ENCODE results near the gene SIRPB1. TPM values are rescaled to one million over a fixed set of nuclear protein-coding genes. Genes with fewer than 3 reads are reported as not detected.

The SIRPB1 gene
- total RNA-seq, 4 donors from 2014 or later = under 0.01 to 4.0 (median 3.1) TPM

DNA sequence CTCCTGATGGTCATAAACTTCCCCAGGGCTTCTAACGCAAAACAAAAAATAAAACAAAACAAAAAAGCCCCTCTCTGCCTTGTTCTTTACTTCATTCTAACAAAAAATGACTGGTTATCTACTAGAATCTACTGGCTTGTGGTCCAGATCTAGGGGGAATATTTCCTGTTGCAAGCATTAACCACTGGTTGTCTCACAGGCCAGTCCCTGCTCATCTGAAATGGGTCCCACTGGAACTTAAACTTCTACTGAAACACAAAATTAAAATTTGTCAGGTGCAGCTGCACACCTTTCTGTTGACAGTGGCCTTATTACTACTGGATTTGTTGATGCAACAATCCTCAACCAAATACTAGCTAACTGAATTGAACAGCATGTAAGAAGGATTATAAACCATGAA lies 32.3 kb upstream of the SIRPB1 start:
- Histone ChIP-seq H3K4me3 (no peak overlapping the region), H3K27ac (replicated peaks in 1 of 4) (no peak overlapping the region), H3K4me1 (no peaks in the 10 kb centered on the region), H3K9me3 (no peaks in the 10 kb centered on the region), H3K27me3 (no peaks in the 10 kb centered on the region), H3K36me3 (no peaks in the 10 kb centered on the region)
- TF ChIP-seq POLR2AphosphoS5 (IDR thresholded peaks at IDR 0.05) (no peak), EP300 (IDR thresholded peaks at IDR 0.05) (no peak), POLR2A (IDR thresholded peaks at IDR 0.05; ENCODE audit: low read depth) (no peak), CTCF (IDR thresholded peaks at IDR 0.05) (no peak)
- DNase-seq (ENCODE audit: extremely low spot score) = no peak
- intact Hi-C loops (cut with DNase I) = no loop called here
- 54% methylated on average over 1 of the region's 1 CpG for WGBS

- 53% methylated on average over 3 of the region's 3 CpGs for WGBS
- intact Hi-C loops (cut with DNase I) = no loop called here
- no peak overlapping the region for H3K4me3 ChIP-seq
- no peaks in the 10 kb centered on the region for H3K27me3 ChIP-seq
- TF ChIP-seq CTCF (IDR thresholded peaks at IDR 0.05) = no peak
- TF ChIP-seq EP300 (IDR thresholded peaks at IDR 0.05) = no peak
- TF ChIP-seq POLR2AphosphoS5 (IDR thresholded peaks at IDR 0.05) = no peak
- no peak for TF ChIP-seq POLR2A (IDR thresholded peaks at IDR 0.05; ENCODE audit: low read depth)
- H3K4me1 ChIP-seq = no peaks in the 10 kb centered on the region
- DNase-seq (ENCODE audit: extremely low spot score) = no peak
- no peak overlapping the region for H3K27ac ChIP-seq (replicated peaks in 1 of 4)
- no peaks in the 10 kb centered on the region for H3K36me3 ChIP-seq
- H3K9me3 ChIP-seq = no peaks in the 10 kb centered on the region
Observed at GRCh38 chr20:1651268-1652058, 31.7 kb upstream of the SIRPB1 start.

- no peaks in the 10 kb centered on the region for H3K36me3 ChIP-seq
- intact Hi-C loops (cut with DNase I) = no loop called here
- TF ChIP-seq CTCF (IDR thresholded peaks at IDR 0.05) = no peak
- no peak for TF ChIP-seq EP300 (IDR thresholded peaks at IDR 0.05)
- no peak for TF ChIP-seq POLR2A (IDR thresholded peaks at IDR 0.05; ENCODE audit: low read depth)
- no peak for TF ChIP-seq POLR2AphosphoS5 (IDR thresholded peaks at IDR 0.05)
Observed at GRCh38 chr20:1648101-1648500, 28.3 kb upstream of the SIRPB1 start.

DNA sequence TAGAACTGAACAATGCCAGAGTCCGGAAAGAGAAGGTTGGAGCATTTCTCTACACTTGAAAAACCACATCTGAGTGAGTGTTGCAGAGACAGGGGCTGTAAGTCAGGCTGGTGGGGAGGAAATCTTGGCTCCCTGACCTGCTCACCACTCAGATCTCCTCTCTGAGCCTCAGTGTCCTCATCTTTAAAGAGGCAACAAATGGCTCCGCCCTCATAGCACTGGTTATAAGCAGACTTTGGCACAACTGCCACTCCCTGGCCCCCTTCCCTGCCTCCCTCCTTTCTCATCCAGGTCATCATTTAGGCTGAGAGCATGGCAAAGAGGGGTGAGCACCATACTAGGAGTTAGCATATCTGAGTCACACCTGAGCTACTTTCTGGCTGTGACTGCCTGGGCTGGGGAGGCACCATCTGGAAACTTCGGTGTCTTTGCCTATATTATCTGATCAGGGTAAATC lies 27.2 kb upstream of the SIRPB1 start:
- H3K27me3 ChIP-seq = peaks cover 0 to 18% (median 0%) of the 10 kb centered on the region in 4 donors
- WGBS = 89% methylated on average over 3 of the region's 3 CpGs
- no peak overlapping the region for H3K27ac ChIP-seq (replicated peaks in 1 of 4)
- no peaks in the 10 kb centered on the region for H3K4me1 ChIP-seq
- TF ChIP-seq EP300 (IDR thresholded peaks at IDR 0.05) = no peak
- no peak for TF ChIP-seq CTCF (IDR thresholded peaks at IDR 0.05)
- no peak for TF ChIP-seq POLR2AphosphoS5 (IDR thresholded peaks at IDR 0.05)
- no peak for TF ChIP-seq POLR2A (IDR thresholded peaks at IDR 0.05; ENCODE audit: low read depth)
- no peak for DNase-seq (ENCODE audit: extremely low spot score)
- H3K4me3 ChIP-seq = no peak overlapping the region
- no peaks in the 10 kb centered on the region for H3K36me3 ChIP-seq
- intact Hi-C loops (cut with DNase I) = no loop called here
- H3K9me3 ChIP-seq = no peaks in the 10 kb centered on the region

More at GRCh38 chr20:1648101-1648500, 28.3 kb upstream of the SIRPB1 start:
- peaks cover 0 to 18% (median 0%) of the 10 kb centered on the region in 4 donors for H3K27me3 ChIP-seq
- H3K9me3 ChIP-seq = no peaks in the 10 kb centered on the region
- no peak for DNase-seq (ENCODE audit: extremely low spot score)
- no peaks in the 10 kb centered on the region for H3K4me1 ChIP-seq
- no peak overlapping the region for H3K27ac ChIP-seq (replicated peaks in 1 of 4)
- no peak overlapping the region for H3K4me3 ChIP-seq
- 62% methylated on average over 5 of the region's 5 CpGs for WGBS

Measured in esophagus muscularis mucosa (tissue), 4 donors.